Cardiac muscle cell (in vitro differentiated cells and primary cell): Measurements from ENCODE around the gene DNAJB12. TPM values are rescaled to one million over a fixed set of nuclear protein-coding genes. Genes with fewer than 3 reads are reported as not detected.
A peak's percentile ranks its signal among the peaks of the same experiment; 100 is the strongest.

Experiments
- DNase-seq, 2 donors: peaks; one replicate each; pipeline versions ENCODE4 v3.0.0 to v3.0.0-alpha.2; 2010 to 2017; ENCODE audit warnings: low read depth in 1 of 2, low spot score in 1 of 2
- H3K27ac ChIP-seq: fragments of 200-600 bp; sonication (generic); 2 replicates; pipeline ENCODE4 v1.5.1; 2016
- H3K27me3 ChIP-seq: fragments of 200-600 bp; sonication (generic); 2 replicates; pipeline ENCODE4 v1.6.0; 2016; ENCODE audit warnings: control low read depth
- H3K36me3 ChIP-seq: fragments of 200-600 bp; sonication (generic); 2 replicates; pipeline ENCODE4 v1.5.1; 2016; ENCODE audit warnings: control low read depth
- H3K4me1 ChIP-seq: fragments of 200-600 bp; sonication (generic); 2 replicates; pipeline ENCODE4 v1.8.1; 2017; ENCODE audit warnings: low read depth, mild to moderate bottlenecking, mixed run types
- H3K4me3 ChIP-seq: fragments of 200-600 bp; sonication (generic); 2 replicates; pipeline ENCODE4 v1.5.1; 2016; ENCODE audit warnings: mild to moderate bottlenecking
- H3K9me3 ChIP-seq: fragments of 200-600 bp; sonication (generic); 2 replicates; pipeline ENCODE4 v1.5.1; 2017; ENCODE audit warnings: low read depth, mild to moderate bottlenecking, control low read depth
- polyA plus RNA-seq: library from polyadenylated mRNA; unstranded; fragments of >200 nt; fragmentation: Nextera tagmentation; extraction: Ambion mirVana; gene quantifications from 2 replicates; pipeline ENCODE4 v1.2.1, GENCODE V29; 2016
- total RNA-seq: library from RNA; depleted of rRNA; stranded (reverse); fragments of >200 nt; gene quantifications from 2 replicates; pipeline ENCODE4 v1.2.3, GENCODE V29; 2016
- TF ChIP-seq, protein P1 (sequence below): IDR thresholded peaks from 2 replicates; pipeline ENCODE4 v1.5.1; 2012; ENCODE audit warnings: low read depth, mild to moderate bottlenecking, low read length

Gene DNAJB12
- total and polyA plus RNA-seq, 2 experiments from 2014 or later: 23.8 to 32.0 TPM

DNA sequence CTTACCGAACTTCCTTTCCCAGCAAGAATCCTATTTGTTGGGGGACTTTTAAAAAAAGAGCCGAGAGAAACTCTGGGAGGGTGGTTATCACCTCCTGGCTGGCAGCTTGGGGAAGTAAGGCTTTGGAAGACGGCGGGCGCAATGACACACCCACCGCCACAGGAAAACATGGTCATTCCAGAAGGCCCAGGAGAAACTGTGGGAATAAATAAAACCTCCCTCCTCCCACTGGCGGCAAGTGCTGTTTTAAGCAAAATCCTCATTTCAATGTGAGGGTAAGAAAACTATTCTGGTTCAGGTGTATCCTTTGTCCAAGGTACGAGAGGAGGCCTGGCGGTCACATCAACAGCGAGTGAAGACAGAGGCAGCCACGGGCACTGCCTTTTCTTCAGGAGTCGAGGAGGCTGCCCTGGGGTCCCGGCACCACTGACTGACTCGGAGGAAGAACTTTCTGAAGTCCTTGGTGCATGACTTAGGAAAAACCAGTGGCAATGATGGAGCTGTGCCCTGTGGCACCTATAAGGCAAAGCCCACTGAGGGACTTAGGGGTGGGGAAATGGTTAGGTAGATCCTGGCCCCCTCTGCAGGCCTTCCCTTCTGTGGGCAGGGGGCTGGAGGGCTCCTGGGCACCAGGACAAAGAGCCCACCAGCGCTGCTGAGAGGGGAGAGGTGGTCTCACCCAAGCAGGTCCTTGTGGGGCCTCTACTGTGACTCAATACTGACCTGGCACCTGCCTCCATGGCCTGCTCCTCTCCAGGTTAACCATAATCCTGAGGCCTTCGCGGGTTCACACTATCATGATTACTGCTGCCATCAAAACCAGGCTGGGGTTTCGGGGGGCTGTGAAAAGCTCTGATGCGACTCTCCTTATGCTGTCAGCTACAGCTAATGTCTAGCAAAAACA, 21.4 kb downstream of the DNAJB12 start:
- Histone ChIP-seq H3K4me1 (peaks cover 47% of the 10 kb centered on the region), H3K27me3 (no peaks in the 10 kb centered on the region), H3K9me3 (no peaks in the 10 kb centered on the region), H3K36me3 (peaks cover 5% of the 10 kb centered on the region), H3K4me3 (no peak overlapping the region), H3K27ac (peak overlapping the region; percentile 95)
- TF ChIP-seq, protein P1, sequence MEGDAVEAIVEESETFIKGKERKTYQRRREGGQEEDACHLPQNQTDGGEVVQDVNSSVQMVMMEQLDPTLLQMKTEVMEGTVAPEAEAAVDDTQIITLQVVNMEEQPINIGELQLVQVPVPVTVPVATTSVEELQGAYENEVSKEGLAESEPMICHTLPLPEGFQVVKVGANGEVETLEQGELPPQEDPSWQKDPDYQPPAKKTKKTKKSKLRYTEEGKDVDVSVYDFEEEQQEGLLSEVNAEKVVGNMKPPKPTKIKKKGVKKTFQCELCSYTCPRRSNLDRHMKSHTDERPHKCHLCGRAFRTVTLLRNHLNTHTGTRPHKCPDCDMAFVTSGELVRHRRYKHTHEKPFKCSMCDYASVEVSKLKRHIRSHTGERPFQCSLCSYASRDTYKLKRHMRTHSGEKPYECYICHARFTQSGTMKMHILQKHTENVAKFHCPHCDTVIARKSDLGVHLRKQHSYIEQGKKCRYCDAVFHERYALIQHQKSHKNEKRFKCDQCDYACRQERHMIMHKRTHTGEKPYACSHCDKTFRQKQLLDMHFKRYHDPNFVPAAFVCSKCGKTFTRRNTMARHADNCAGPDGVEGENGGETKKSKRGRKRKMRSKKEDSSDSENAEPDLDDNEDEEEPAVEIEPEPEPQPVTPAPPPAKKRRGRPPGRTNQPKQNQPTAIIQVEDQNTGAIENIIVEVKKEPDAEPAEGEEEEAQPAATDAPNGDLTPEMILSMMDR: no peak
- no peak for DNase-seq

DNA sequence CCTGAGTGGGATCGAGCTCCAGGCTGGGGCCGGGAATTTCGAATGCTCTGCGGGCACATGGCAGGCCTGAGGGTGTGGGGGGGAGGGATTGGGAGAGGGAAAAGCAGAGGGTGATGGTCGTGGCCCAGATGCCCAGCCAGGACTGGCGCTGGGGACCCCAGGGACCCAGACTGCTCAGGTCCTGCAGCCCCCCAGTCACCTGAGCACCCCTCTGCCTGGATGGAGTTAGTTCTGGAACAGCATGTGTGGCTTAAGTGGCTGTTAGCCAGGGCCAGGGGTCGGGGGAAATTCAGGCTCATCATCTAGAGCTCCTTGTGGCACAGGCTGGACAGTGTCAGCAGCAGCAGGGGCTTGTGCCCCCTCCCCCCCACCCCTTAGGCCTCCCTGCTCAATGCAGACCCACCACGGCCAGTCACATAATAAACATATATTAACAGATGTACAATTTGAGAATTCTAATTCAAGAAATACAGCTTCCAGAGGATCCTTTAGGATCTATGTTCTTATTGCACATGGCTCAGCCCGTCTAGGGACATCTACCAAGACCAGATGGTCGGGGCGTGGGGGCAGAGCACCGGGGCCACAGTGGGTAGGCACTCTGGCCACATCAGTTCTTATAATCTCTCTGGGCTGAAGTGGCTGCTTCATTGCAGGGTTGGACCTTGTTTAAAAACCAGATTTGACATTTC, 22.2 kb downstream of the DNAJB12 start:
- H3K27ac ChIP-seq: peak overlapping the region; percentile 95
- H3K4me1 ChIP-seq: peaks cover 53% of the 10 kb centered on the region
- H3K27me3 ChIP-seq: no peaks in the 10 kb centered on the region
- H3K9me3 ChIP-seq: no peaks in the 10 kb centered on the region
- no peak for DNase-seq
- no peak overlapping the region for H3K4me3 ChIP-seq
- TF ChIP-seq, protein P1: no peak
- peaks cover under 1% of the 10 kb centered on the region for H3K36me3 ChIP-seq

DNA sequence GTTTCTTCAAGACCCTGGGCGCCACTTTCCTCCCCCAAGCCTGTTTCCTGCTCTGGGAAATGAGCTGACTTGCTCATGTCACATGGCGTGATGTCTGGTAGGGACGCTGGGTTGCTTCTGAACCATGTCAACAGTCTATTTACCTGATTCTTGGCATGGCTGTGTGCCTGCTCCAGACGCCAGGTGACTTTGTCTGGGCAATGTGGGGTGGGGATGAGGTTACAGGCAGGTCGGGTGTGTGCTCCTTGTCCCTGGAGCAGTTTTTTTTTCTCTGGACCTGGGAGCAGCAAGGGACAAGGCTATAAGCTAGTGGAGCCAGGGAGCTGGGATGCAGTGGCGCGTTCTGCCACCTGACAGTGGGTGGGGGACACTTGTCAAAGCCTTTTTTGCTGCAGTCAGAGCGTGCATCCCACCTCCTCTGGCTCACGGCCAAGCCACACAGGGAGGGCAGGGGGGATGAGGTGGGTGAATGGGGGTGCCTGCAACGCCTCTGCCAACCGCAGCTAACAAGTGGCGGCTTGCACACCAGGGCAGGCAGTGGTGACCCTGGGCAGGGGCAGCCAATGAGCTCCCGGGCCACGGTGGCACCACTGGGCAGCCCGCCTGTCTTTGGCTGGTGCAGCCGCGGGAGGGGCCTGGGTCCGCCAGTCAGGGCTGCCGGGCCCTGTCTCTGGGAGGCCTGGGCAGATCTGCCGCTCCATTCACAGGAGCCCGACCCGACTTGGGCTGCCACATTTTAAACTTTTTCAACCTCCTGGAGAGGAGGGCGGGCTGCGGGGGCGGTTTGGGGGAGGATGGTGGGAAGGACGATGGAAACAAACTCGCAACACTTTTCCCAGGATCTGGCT, 22.9 kb downstream of the DNAJB12 start:
- Histone ChIP-seq H3K4me3 (no peak overlapping the region), H3K27ac (peak overlapping the region; percentile 95), H3K36me3 (no peaks in the 10 kb centered on the region), H3K27me3 (no peaks in the 10 kb centered on the region), H3K9me3 (no peaks in the 10 kb centered on the region), H3K4me1 (peaks cover 53% of the 10 kb centered on the region)
- peak; percentile 89 to 93 for DNase-seq
- TF ChIP-seq, protein P1: no peak

DNA sequence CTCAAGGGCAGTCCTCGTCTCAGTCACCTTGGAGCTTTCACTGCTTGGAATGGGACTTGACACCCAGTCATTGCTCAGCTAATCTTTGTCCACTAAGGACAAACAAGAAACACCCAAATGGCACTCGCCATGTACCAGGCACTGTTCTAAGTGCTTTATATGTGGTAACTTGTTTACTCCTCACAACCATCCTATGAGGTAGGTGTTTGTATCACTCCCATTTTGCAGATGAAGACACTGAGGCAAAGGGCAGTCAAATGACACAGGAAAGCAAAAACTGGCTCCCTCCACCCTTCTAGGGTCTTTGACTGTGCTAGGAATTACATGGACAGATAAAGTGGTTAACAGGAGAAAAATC, 24.7 kb downstream of the DNAJB12 start:
- Histone ChIP-seq H3K36me3 (no peaks in the 10 kb centered on the region), H3K27me3 (no peaks in the 10 kb centered on the region), H3K4me1 (peaks cover 62% of the 10 kb centered on the region), H3K9me3 (no peaks in the 10 kb centered on the region), H3K27ac (no peak overlapping the region), H3K4me3 (no peak overlapping the region)
- no peak for DNase-seq
- TF ChIP-seq, protein P1: no peak

DNA sequence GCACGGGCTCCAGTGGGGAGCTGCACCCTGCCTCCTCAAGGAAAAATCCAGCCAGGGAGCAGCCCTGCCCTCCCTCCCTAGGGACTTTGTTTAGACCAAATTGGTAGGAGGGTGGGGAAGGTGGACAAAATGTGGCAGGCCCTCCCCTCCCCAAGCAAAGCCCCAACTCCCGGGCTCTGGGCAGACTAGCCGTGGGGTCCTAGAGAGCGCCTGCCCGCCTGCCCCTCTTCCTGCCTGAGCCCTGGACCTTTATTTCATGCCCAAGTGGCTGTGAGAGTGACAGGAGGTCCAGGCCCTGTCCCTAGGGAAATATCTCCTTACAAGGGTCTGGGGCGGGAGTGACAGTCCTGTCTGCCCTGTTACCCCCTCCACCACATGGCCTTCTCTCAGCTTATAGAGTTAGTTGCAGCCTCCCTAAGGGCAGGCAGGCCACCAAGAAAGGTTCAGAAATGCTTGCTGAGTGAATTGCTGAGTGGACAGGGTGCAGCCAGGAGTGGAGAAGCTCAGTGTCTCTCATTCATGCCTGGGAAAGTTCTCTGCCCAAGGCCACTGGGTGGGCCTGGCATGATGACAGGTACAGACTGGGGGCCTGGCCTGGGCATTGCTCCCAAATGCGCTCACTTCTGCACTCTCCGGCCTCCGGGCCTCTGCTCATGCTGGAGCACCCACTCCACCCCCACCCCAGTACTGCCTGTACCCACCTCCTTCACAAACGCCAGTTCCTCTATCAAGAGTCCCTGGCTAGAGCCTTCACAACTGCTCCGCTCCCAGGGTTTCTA, 25.2 kb downstream of the DNAJB12 start:
- H3K9me3 ChIP-seq: no peaks in the 10 kb centered on the region
- H3K27me3 ChIP-seq: no peaks in the 10 kb centered on the region
- H3K36me3 ChIP-seq: no peaks in the 10 kb centered on the region
- TF ChIP-seq, protein P1: no peak
- peaks cover 66% of the 10 kb centered on the region for H3K4me1 ChIP-seq
- H3K4me3 ChIP-seq: no peak overlapping the region
- no peak for DNase-seq
- peak overlapping the region; percentile 69 for H3K27ac ChIP-seq
